IPS-11a (cell line): ENCODE results near the gene SSR4.

Experiments used
- H3K4me3 ChIP-seq: one replicate; pipeline ENCODE4 v1.5.1; 2013; ENCODE audit warnings: low read depth, low read length, control low read depth

The SSR4 gene

DNA sequence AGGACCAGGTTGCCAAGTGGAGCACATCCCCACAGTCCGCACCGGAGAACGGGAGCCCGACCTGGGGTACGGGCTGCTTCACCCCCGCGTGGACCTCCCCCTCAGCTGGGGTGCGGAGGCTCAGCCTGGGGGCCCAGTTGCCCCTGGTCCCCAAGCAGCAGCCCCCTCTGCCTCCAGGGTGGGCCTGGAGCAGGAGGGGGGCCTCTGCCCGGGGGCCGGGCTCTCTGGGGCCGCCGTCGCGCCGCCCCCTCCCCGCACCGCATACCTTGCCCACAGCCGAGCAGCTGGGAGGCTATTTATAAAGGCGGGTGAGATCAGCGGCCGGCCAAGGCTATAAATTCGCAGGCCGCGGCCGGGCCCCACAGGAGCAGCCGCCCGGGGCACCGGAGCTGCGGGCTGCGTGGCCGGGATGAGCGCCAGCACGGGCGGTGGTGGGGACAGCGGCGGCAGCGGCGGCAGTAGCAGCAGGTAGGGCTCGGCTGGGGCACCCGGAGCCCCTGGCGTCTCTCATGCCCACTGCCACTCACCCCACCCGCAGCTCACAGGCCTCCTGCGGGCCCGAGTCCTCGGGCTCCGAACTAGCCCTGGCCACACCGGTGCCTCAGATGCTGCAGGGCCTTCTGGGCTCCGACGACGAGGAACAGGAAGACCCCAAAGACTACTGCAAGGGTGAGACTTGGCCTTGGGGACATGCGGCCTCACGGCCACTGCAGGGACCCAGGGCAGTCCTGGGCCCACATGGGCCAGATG is 13.6 kb upstream of the SSR4 start, which contains the start of gene SRPK3:
TSS of gene SRPK3 (plus strand) at position 364 of the 750 bp plus-strand sequence. CDS start at position 410, 46 bp downstream.
- H3K4me3 ChIP-seq = no peak within 1 kb of the TSS

DNA sequence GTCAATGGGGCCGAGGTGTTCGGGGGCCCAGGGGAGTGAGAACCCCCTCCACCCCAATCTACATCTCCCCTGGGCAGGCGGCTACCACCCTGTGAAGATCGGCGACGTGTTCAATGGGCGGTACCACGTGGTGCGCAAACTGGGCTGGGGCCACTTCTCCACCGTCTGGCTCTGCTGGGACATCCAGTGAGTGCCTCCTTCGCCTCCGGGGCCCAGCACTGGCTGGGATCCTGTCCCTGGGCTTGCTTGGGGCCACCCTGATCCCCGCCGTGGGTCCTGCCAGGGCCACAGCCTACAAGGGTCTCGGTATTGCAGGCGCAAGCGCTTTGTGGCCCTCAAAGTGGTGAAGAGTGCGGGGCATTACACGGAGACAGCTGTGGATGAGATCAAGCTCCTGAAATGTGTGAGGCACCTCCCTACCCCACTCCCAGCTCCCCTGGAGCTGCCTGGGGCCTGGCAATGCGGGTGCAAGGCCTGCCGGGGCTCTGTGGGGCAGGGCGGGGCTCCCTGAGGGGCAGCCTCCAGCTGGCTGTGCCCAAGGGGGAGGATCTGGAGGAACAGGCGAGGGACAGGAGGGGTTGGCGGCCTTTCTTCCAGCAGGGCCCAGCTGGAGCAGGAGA is 12.9 kb upstream of the SSR4 start:
- H3K4me3 ChIP-seq = no peak overlapping the region

- H3K4me3 ChIP-seq = no peak overlapping the region
These were observed 12.2 kb upstream of the SSR4 start for GRCh38 chrX:153782313-153782712.

GRCh38 chrX:153782871-153783270 is 11.6 kb upstream of the SSR4 start:
- no peak overlapping the region for H3K4me3 ChIP-seq

GRCh38 chrX:153783378-153784013 is 11.0 kb upstream of the SSR4 start:
- no peak overlapping the region for H3K4me3 ChIP-seq

- no peak overlapping the region for H3K4me3 ChIP-seq
These were observed 10.0 kb upstream of the SSR4 start for GRCh38 chrX:153784325-153784967.

GRCh38 chrX:153786669-153787068 is 7.8 kb upstream of the SSR4 start:
- H3K4me3 ChIP-seq = no peak overlapping the region

DNA sequence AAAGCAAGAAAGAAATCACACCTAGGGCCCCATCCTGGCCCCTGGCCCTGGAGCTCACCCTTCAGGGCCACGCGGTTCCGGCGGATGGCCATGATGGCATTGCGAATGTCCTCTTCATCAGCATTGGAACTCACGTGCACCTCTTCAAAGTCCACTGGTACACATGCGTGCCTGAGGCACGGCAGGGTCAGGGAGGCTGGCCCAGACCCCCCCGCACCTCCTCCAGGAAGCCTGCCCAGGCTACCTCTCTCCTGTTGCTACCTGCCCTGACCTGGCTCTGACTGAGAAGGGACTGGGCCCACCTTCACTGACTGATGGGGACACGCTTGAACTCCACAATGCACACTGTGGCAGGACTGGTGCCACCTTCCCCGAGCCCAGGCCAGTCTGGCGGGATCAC is 4.8 kb upstream of the SSR4 start:
- no peak overlapping the region for H3K4me3 ChIP-seq

DNA sequence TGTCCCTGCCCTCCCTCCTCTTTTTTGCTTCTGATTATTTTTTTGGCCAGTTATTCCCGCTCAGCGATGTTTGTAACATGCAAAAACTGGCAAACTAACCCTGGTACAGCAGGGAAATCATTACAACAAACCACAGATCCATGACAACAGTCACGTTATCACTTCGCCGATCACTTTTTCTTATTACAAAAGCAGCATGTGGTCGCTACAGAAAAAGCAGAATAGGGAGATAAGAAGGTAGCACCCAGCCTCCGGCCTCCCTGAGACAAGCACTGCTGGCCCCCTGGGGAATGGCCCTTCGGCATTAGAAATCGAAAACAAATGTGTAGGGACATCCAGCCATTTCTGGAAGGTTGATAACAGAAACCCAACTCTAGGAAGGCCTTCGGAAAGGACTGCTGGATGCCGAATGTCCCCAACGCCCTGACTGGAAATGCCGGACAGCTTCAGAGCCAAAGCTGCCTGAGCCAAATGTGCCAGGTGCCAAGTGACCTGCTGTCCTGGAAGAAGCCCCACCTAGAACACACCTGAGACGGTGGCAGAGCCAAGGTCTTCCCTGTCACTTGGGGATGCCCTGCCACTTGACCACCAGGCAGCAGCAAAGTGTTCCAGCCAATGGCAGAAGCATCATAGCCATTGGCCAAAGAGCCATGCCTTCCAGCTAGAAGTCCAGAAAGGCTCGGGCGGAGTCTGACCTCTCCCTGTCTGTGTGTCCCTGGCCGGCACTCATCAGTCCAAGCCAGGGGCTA is 3.2 kb upstream of the SSR4 start:
- no peak overlapping the region for H3K4me3 ChIP-seq

DNA sequence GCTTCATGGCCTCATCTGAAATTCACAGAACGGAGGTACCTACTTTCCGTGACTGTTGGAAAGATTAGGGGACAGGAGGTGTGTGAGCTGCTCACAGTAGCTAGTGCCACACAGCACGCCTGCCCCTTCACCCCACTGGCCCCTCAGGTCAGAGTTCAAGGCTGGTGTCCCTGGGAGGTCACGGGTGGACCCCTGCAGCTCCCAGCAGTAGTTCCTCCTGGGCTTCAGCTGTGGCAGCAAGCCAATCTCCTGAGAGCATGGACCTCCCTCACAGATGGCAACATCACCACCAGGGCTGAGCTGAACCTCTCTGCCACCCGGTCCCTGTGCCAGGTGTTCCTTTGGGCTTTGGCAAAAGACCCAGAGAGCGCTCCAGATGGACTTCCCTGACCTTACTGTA is 2.1 kb upstream of the SSR4 start:
- H3K4me3 ChIP-seq = no peak overlapping the region

DNA sequence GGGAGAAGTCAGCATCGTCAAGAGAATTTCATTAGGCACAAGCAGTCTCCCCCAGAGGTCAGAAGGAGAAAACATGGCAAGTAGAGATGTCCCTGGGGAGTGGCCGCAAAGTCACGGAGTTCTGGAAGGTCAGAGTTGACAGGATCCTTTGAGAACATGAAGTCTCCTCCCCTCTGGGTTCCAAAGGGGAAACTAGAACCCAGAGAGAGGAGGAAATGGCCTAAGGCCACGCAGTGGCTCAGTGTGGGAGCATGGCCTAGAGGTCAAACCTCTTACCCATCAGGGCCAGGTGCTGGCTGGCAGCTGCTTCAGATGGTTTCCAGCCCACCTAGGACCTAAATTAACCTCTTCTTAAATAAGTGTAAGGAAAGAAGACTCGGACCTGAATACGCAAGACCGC is 1.2 kb upstream of the SSR4 start:
- peak overlapping the region; percentile 70 for H3K4me3 ChIP-seq

- H3K4me3 ChIP-seq = peak overlapping the region; percentile 70
These were observed 689 bp downstream of the SSR4 start for GRCh38 chrX:153794897-153795816.

GRCh38 chrX:153797415-153798015 is 3.0 kb downstream of the SSR4 start:
- no peak overlapping the region for H3K4me3 ChIP-seq

- no peak overlapping the region for H3K4me3 ChIP-seq
These were observed 4.9 kb downstream of the SSR4 start for GRCh38 chrX:153799326-153799725.

GRCh38 chrX:153800177-153800722 is 5.8 kb downstream of the SSR4 start:
- H3K4me3 ChIP-seq = no peak overlapping the region

- H3K4me3 ChIP-seq = no peak overlapping the region
These were observed 6.3 kb downstream of the SSR4 start for GRCh38 chrX:153800746-153801145.

DNA sequence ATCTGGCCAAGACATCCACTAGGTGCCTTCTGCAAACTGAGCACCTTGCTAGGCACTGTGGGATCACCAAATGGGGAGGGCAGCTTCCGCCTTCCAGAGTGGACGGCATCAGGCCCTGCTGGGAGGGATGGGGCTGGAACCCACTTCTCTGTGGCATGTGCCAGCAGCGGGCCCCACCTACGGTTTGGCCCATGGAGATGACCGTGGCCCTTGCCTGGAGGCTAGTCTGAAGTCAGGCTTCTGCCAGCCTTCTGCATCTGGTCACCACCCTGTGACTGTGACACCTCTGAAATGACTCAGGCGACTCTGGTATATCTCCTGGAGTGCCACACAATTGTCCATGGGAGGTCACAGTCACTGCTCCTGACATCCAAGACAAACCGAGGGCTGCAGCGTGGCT is 7.2 kb downstream of the SSR4 start:
- H3K4me3 ChIP-seq = no peak overlapping the region

- H3K4me3 ChIP-seq = no peak overlapping the region
These were observed 8.1 kb downstream of the SSR4 start for GRCh38 chrX:153802513-153803045.
